Keratinocyte (primary cell): ENCODE data around the gene JAKMIP2. TPM values are rescaled to one million over a fixed set of nuclear protein-coding genes. Genes with fewer than 3 reads are reported as not detected.

ENCODE experiments used
- DNase-seq: peaks from one replicate; pipeline ENCODE4 v3.0.0-alpha.2; 2011; ENCODE audit warnings: low read depth, missing footprints, low spot score
- FAIRE-seq: peaks from 2 replicates; lab custom pipeline; 2011; peaks lifted over from hg19 to GRCh38; lab: Jason Lieb, UNC
- H2AFZ ChIP-seq: 2 replicates; pipeline ENCODE4 v1.6.0; 2012; ENCODE audit warnings: low read length, control low read depth, inconsistent platforms; ENCODE audit not compliant: control insufficient read depth
- H3K27ac ChIP-seq: 2 replicates; pipeline ENCODE4 v1.5.1; 2011; ENCODE audit warnings: low read length; ENCODE audit not compliant: control insufficient read depth, insufficient read depth
- H3K27me3 ChIP-seq: 3 replicates; pipeline ENCODE4 v1.6.0; 2011; ENCODE audit warnings: low read length; ENCODE audit not compliant: control insufficient read depth, insufficient read depth; ENCODE audit errors: extremely low read depth
- H3K36me3 ChIP-seq, 2 experiments: 2 replicates in 1 of 2; 3 replicates in 1 of 2; pipeline ENCODE4 v1.5.1; 2011; ENCODE audit warnings: low read length in 2 of 2, mild to moderate bottlenecking in 1 of 2; ENCODE audit not compliant: control insufficient read depth in 2 of 2, insufficient read depth in 2 of 2; ENCODE audit errors: extremely low read depth in 1 of 2
- H3K4me1 ChIP-seq: 3 replicates; pipeline ENCODE4 v1.5.1; 2011; ENCODE audit warnings: low read length; ENCODE audit not compliant: control insufficient read depth, insufficient read depth; ENCODE audit errors: extremely low read depth
- H3K4me2 ChIP-seq: 3 replicates; pipeline ENCODE4 v1.6.0; 2011; ENCODE audit warnings: low read depth, low read length; ENCODE audit not compliant: control insufficient read depth, insufficient read depth; ENCODE audit errors: extremely low read depth
- H3K4me3 ChIP-seq, 3 experiments: fragments of 200-600 bp in 1 of 3; sonication (generic) in 1 of 3; 2 replicates in 2 of 3; 3 replicates in 1 of 3; pipeline ENCODE4 v1.5.1; 2011 to 2016; ENCODE audit warnings: low read length in 3 of 3, mild to moderate bottlenecking in 3 of 3, control low read depth in 2 of 3, inconsistent platforms in 1 of 3, low read depth in 1 of 3, mixed read lengths in 1 of 3, mixed run types in 1 of 3, moderate library complexity in 1 of 3; ENCODE audit not compliant: control insufficient read depth in 2 of 3, insufficient read depth in 2 of 3; ENCODE audit errors: extremely low read depth in 1 of 3
- H3K79me2 ChIP-seq: 2 replicates; pipeline ENCODE4 v1.6.0; 2012; ENCODE audit warnings: low read length; ENCODE audit not compliant: control insufficient read depth, insufficient read depth
- H3K9ac ChIP-seq: 3 replicates; pipeline ENCODE4 v1.6.0; 2011; ENCODE audit warnings: low read length; ENCODE audit not compliant: control insufficient read depth, insufficient read depth; ENCODE audit errors: extremely low read depth
- H3K9me1 ChIP-seq: 3 replicates; pipeline ENCODE4 v1.6.0; 2011; ENCODE audit warnings: low read length; ENCODE audit not compliant: control insufficient read depth, insufficient read depth; ENCODE audit errors: extremely low read depth
- H3K9me3 ChIP-seq: 2 replicates; pipeline ENCODE4 v1.5.1; 2012; ENCODE audit warnings: low read depth, low read length; ENCODE audit not compliant: control insufficient read depth
- H4K20me1 ChIP-seq: 3 replicates; pipeline ENCODE4 v1.6.0; 2011; ENCODE audit warnings: low read length; ENCODE audit not compliant: control insufficient read depth, insufficient read depth; ENCODE audit errors: extremely low read depth
- EZH2 ChIP-seq: IDR thresholded peaks from one replicate; pipeline ENCODE4 v1.6.1; 2012; ENCODE audit warnings: inconsistent platforms, mild to moderate bottlenecking, low read length, moderate library complexity
- dilution Hi-C: fragments of 300-500 bp; cut with MboI; formaldehyde crosslinking; loops from one replicate; pipeline ENCODE4 v1.7.0; 2020; ENCODE audit warnings: low sequenced_read_pairs; ENCODE audit not compliant: extremely low pct_ligation_motif_present
- polyA plus RNA-seq, 5 experiments: library from polyadenylated mRNA; depleted of rRNA in 3 of 5; stranded (reverse) in 3 of 5; stranded (forward) in 1 of 5; unstranded in 1 of 5; fragments of >200 nt; gene quantifications; 1 replicate in 1 of 5; 2 replicates in 3 of 5; 3 replicates in 1 of 5; pipeline versions ENCODE4 v1.2.1 to v1.2.3, GENCODE V29; 2011 to 2012; ENCODE audit warnings: missing spikeins in 2 of 5, low read depth in 1 of 5, low replicate concordance in 1 of 5
- TF ChIP-seq, protein P1 (sequence below), 3 experiments: IDR thresholded peaks in 1 of 3; conservative IDR thresholded peaks in 1 of 3; optimal IDR thresholded peaks in 1 of 3; 2 replicates in 2 of 3; 3 replicates in 1 of 3; pipeline versions ENCODE3 to v1.5.1; 2011; ENCODE audit warnings: low read length in 3 of 3, mild to moderate bottlenecking in 3 of 3, moderate library complexity in 2 of 3, control low read depth in 1 of 3, inconsistent platforms in 1 of 3; ENCODE audit not compliant: insufficient read depth in 2 of 3; ENCODE audit errors: extremely low read depth in 1 of 3

The JAKMIP2 gene
- polyA plus RNA-seq, 1 donor (not counting 4 experiments of a cell fraction or from before 2014, with no cell fraction given), result not detected

DNA sequence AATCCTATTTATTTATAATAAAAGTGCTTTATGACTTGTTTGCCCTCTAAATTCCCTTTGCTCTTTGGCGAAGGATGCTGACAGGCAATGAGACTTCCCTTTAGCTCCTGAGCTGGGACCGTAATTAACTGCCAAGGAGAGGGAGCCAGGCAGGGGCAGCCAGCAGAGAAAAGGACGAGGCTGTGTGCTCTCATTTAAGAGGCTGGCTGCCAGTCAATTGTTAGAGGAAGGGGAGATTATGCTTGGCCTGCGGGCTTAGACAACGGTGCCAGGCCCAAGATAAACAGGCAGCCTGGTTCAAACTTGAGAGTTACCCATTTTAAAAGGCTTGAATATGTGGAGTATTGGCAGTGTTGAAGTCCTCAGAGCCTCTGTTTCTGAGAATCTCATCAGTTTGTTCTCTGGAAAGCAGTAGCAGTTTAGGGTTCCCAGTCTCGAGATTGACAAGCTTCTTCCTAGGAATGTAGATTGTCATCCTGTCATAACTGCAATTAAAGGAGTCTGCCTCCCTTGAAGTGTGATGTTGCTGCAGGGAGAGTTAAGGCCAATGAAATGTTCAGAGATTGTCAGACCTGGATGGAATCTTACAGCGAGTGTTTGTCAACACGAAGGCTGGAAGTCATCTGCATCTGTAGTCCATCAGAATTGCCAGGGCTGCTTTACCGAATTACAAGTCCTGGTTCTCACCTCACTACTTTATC lies 113.2 kb downstream of the JAKMIP2 start:
- dilution Hi-C loops, result no loop called here
- Histone ChIP-seq H2AFZ (no peak overlapping the region), H3K4me2 (no peak overlapping the region), H3K9me1 (no peaks in the 10 kb centered on the region), H3K27ac (no peak overlapping the region), H3K36me3 (no peaks in the 10 kb centered on the region), H3K4me3 (no peak overlapping the region), H3K9ac (no peak overlapping the region), H3K27me3 (no peaks in the 10 kb centered on the region), H3K9me3 (no peaks in the 10 kb centered on the region), H3K4me1 (no peaks in the 10 kb centered on the region), H3K79me2 (no peaks in the 10 kb centered on the region), H4K20me1 (no peaks in the 10 kb centered on the region)
- TF ChIP-seq, protein P1, sequence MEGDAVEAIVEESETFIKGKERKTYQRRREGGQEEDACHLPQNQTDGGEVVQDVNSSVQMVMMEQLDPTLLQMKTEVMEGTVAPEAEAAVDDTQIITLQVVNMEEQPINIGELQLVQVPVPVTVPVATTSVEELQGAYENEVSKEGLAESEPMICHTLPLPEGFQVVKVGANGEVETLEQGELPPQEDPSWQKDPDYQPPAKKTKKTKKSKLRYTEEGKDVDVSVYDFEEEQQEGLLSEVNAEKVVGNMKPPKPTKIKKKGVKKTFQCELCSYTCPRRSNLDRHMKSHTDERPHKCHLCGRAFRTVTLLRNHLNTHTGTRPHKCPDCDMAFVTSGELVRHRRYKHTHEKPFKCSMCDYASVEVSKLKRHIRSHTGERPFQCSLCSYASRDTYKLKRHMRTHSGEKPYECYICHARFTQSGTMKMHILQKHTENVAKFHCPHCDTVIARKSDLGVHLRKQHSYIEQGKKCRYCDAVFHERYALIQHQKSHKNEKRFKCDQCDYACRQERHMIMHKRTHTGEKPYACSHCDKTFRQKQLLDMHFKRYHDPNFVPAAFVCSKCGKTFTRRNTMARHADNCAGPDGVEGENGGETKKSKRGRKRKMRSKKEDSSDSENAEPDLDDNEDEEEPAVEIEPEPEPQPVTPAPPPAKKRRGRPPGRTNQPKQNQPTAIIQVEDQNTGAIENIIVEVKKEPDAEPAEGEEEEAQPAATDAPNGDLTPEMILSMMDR (optimal IDR thresholded peaks at IDR 0.05 in 1 of 3, IDR thresholded peaks at IDR 0.05 in 1 of 3, conservative IDR thresholded peaks at IDR 0.05 in 1 of 3; ENCODE audit: extremely low read depth in 1 of 3, insufficient read depth in 2 of 3, low read length in 3 of 3), result no peak
- no peak for TF ChIP-seq EZH2
- DNase-seq, result no peak
- no peak for FAIRE-seq

DNA sequence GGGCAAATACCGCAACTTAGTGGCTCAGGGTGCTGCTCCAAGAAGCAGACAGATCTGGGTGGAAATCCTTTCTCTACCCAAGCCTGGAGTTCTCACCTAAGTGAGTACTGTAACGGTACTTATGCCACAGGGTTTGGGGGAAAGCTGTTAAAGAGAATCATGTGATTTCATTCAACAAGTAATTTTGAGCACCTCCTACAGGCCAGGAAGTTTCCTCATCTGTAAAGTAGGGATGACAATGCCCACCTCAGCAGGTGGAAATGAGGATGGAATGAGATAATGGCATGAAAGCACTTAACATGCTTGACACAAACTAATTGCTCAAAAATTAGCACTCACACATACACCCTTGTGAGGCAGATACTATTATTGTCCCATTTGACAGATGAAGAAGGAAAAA lies 114.1 kb downstream of the JAKMIP2 start:
- Histone ChIP-seq H3K4me2 (no peak overlapping the region), H3K27ac (no peak overlapping the region), H3K36me3 (no peaks in the 10 kb centered on the region), H4K20me1 (no peaks in the 10 kb centered on the region), H3K27me3 (no peaks in the 10 kb centered on the region), H3K9me3 (no peaks in the 10 kb centered on the region), H3K79me2 (no peaks in the 10 kb centered on the region), H3K4me3 (no peak overlapping the region), H2AFZ (no peak overlapping the region), H3K9me1 (no peaks in the 10 kb centered on the region), H3K4me1 (no peaks in the 10 kb centered on the region), H3K9ac (no peak overlapping the region)
- FAIRE-seq (no peak), DNase-seq (no peak)
- no peak for TF ChIP-seq EZH2
- TF ChIP-seq, protein P1 (optimal IDR thresholded peaks at IDR 0.05 in 1 of 3, IDR thresholded peaks at IDR 0.05 in 1 of 3, conservative IDR thresholded peaks at IDR 0.05 in 1 of 3; ENCODE audit: extremely low read depth in 1 of 3, insufficient read depth in 2 of 3, low read length in 3 of 3), result no peak
- dilution Hi-C loops, result no loop called here
